ENCODE data around the gene DCXR. TPM values are rescaled to one million over a fixed set of nuclear protein-coding genes. Genes with fewer than 3 reads are reported as not detected.

Gene DCXR
- total RNA-seq, 1 experiment from 2014 or later: 140 TPM

DNA sequence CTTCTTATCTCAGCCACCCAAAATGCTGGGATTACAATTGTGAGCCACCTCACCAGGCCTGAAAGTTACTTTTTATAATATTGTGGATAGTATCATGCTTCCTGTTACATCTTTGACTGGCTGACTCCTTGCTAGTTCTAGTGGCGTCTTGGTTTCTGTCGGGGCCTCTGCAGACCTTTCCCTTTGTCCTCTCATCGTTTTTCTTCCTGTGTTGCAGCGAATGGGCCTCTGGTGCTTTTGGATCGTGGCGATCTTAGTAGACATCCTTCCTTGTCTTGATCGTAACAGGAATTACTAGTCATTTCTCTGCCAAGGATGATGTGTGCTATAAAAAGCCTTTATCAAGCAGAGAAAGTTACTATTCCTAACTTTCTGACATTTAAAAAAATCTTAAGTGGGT is 39.3 kb downstream of the DCXR start:
- Histone ChIP-seq H3K9me3 (ENCODE audit: low read depth, low read length, poor library complexity, severe bottlenecking) (no peaks in the 10 kb centered on the region), H3K4me1 (ENCODE audit: insufficient read depth, low read length, poor library complexity, severe bottlenecking) (no peaks in the 10 kb centered on the region), H3K27me3 (replicated peaks; ENCODE audit: insufficient read depth, low read depth, low read length, poor library complexity) (no peaks in the 10 kb centered on the region), H3K36me3 (ENCODE audit: insufficient read depth, low read length, poor library complexity, severe bottlenecking) (no peaks in the 10 kb centered on the region), H3K27ac (ENCODE audit: low read depth, low read length, poor library complexity, severe bottlenecking) (no peak overlapping the region), H3K4me3 (ENCODE audit: low read depth, low read length, poor library complexity, severe bottlenecking) (no peak overlapping the region)
- CTCF ChIA-PET: no interaction called here
- TF ChIP-seq, protein P1, sequence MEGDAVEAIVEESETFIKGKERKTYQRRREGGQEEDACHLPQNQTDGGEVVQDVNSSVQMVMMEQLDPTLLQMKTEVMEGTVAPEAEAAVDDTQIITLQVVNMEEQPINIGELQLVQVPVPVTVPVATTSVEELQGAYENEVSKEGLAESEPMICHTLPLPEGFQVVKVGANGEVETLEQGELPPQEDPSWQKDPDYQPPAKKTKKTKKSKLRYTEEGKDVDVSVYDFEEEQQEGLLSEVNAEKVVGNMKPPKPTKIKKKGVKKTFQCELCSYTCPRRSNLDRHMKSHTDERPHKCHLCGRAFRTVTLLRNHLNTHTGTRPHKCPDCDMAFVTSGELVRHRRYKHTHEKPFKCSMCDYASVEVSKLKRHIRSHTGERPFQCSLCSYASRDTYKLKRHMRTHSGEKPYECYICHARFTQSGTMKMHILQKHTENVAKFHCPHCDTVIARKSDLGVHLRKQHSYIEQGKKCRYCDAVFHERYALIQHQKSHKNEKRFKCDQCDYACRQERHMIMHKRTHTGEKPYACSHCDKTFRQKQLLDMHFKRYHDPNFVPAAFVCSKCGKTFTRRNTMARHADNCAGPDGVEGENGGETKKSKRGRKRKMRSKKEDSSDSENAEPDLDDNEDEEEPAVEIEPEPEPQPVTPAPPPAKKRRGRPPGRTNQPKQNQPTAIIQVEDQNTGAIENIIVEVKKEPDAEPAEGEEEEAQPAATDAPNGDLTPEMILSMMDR (conservative IDR thresholded peaks at IDR 0.05; ENCODE audit: low read depth, low read length): no peak
- TF ChIP-seq EZH2 (IDR thresholded peaks at IDR 0.05; ENCODE audit: borderline replicate concordance, low read depth, low read length, poor library complexity, severe bottlenecking): no peak
- no peak for DNase-seq (ENCODE audit: low spot score)
- POLR2A ChIA-PET (ENCODE audit: low non-redundant PET): no interaction called here
- intact Hi-C loops (cut with micrococcal nuclease; ENCODE audit: unreplicated experiment): no loop called here
- BruUV-seq (replicated peaks): no TSS peak

DNA sequence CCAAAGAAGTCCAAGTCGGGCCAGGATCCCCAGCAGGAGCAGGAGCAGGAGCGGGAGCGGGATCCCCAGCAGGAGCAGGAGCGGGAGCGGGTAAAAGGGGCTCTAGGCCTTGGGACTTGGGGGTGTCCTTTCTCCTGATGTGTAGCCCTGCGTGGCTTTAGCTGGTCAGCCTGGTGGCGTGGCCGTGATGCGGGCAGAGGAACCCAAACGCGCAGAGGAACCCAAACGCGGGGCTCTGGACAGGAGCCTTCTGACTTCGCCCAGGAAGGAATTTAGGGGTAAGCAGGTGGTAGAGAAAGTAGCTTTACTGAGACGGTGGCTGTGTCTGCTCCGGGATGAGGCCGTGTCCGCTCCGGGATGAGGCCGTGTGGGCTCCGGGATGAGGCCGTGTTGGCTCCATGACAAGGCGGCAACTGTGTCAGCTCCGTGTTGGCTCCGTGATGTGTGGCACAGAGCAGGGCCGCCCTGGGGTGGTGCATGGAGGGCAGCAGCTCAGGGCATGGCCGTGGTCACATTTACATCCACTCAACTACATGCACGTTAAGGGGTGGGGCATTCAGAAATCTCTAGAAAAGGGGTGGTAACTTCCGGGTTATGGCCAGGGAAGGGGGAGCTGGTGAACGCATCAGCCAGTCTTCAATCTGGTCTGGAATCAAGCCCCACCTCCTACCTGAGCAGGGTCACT is 40.6 kb downstream of the DCXR start:
- no TSS peak for BruUV-seq (replicated peaks)
- ChIA-PET POLR2A (ENCODE audit: low non-redundant PET) (interaction anchor here (0.6 kb wide), 1 partner anchor 123 kb away, joined by 8 read pairs; no protein-coding TSS in a partner anchor), CTCF (interaction anchor here (0.6 to 1.6 kb wide), 3 partner anchors 23 to 844 kb away, joined by 4 read pairs; no protein-coding TSS in a partner anchor)
- no peak for DNase-seq (ENCODE audit: low spot score)
- Histone ChIP-seq H3K36me3 (ENCODE audit: insufficient read depth, low read length, poor library complexity, severe bottlenecking) (no peaks in the 10 kb centered on the region), H3K27me3 (replicated peaks; ENCODE audit: insufficient read depth, low read depth, low read length, poor library complexity) (no peaks in the 10 kb centered on the region), H3K4me3 (ENCODE audit: low read depth, low read length, poor library complexity, severe bottlenecking) (no peak overlapping the region), H3K9me3 (ENCODE audit: low read depth, low read length, poor library complexity, severe bottlenecking) (no peaks in the 10 kb centered on the region), H3K4me1 (ENCODE audit: insufficient read depth, low read length, poor library complexity, severe bottlenecking) (no peaks in the 10 kb centered on the region), H3K27ac (ENCODE audit: low read depth, low read length, poor library complexity, severe bottlenecking) (no peak overlapping the region)
- TF ChIP-seq, protein P1 (conservative IDR thresholded peaks at IDR 0.05; ENCODE audit: low read depth, low read length): no peak
- no peak for TF ChIP-seq EZH2 (IDR thresholded peaks at IDR 0.05; ENCODE audit: borderline replicate concordance, low read depth, low read length, poor library complexity, severe bottlenecking)
- intact Hi-C loops (cut with micrococcal nuclease; ENCODE audit: unreplicated experiment): no loop called here

- no peak overlapping the region for H3K27ac ChIP-seq (ENCODE audit: low read depth, low read length, poor library complexity, severe bottlenecking)
- TF ChIP-seq, protein P1 (conservative IDR thresholded peaks at IDR 0.05; ENCODE audit: low read depth, low read length): no peak
- TF ChIP-seq EZH2 (IDR thresholded peaks at IDR 0.05; ENCODE audit: borderline replicate concordance, low read depth, low read length, poor library complexity, severe bottlenecking): no peak
- no peak overlapping the region for H3K4me3 ChIP-seq (ENCODE audit: low read depth, low read length, poor library complexity, severe bottlenecking)
- H3K27me3 ChIP-seq (replicated peaks; ENCODE audit: insufficient read depth, low read depth, low read length, poor library complexity): no peaks in the 10 kb centered on the region
- intact Hi-C loops (cut with micrococcal nuclease; ENCODE audit: unreplicated experiment): no loop called here
- H3K9me3 ChIP-seq (ENCODE audit: low read depth, low read length, poor library complexity, severe bottlenecking): no peaks in the 10 kb centered on the region
- BruUV-seq (replicated peaks): no TSS peak
- DNase-seq (ENCODE audit: low spot score): no peak
- H3K36me3 ChIP-seq (ENCODE audit: insufficient read depth, low read length, poor library complexity, severe bottlenecking): no peaks in the 10 kb centered on the region
- no peaks in the 10 kb centered on the region for H3K4me1 ChIP-seq (ENCODE audit: insufficient read depth, low read length, poor library complexity, severe bottlenecking)
- ChIA-PET POLR2A (ENCODE audit: low non-redundant PET) (interaction anchor here (0.7 kb wide), 1 partner anchor 11 kb away, joined by 3 read pairs; no protein-coding TSS in a partner anchor), CTCF (interaction anchor here (1.6 kb wide), 1 partner anchor 24 kb away, joined by 4 read pairs; no protein-coding TSS in a partner anchor)
Observed at GRCh38 chr17:81996232-81996756, 41.2 kb downstream of the DCXR start.

Data from A673 (cell line).